H1 (cell line): ENCODE measurements around the gene MOB2. TPM values are rescaled to one million over a fixed set of nuclear protein-coding genes. Genes with fewer than 3 reads are reported as not detected.

Experiments used
- CTCF ChIA-PET: fragments of 300-600 bp; sonication (Branson Sonifier 250); formaldehyde crosslinking; loops from one replicate; lab custom pipeline; 2021; ENCODE audit not compliant: partially characterized antibody; lab: Charles Lee
- POLR2A ChIA-PET: fragments of 300-600 bp; sonication (Branson Sonifier 250); formaldehyde crosslinking; loops from one replicate; lab custom pipeline; 2021; ENCODE audit warnings: inconsistent platforms; ENCODE audit not compliant: partially characterized antibody; lab: Charles Lee
- DNase-seq, 2 experiments: peaks; one replicate each; pipeline versions ENCODE4 v3.0.0 to v3.0.0-alpha.2; 2010 to 2022; ENCODE audit warnings: low spot score in 2 of 2, low read depth in 1 of 2, mixed read lengths in 1 of 2
- FAIRE-seq: peaks from 2 replicates; lab custom pipeline; 2011; peaks lifted over from hg19 to GRCh38; lab: Jason Lieb, UNC
- H2AFZ ChIP-seq: 2 replicates; pipeline ENCODE4 v1.8.1; 2012; ENCODE audit warnings: low read length, inconsistent platforms
- H2AK5ac ChIP-seq: 2 replicates; pipeline ENCODE4 v1.6.1; 2013; ENCODE audit warnings: low read depth, low read length
- H2BK120ac ChIP-seq: replicated peaks from 2 replicates; pipeline ENCODE3; 2013; ENCODE audit warnings: low read depth, low read length, inconsistent platforms
- H2BK12ac ChIP-seq: 2 replicates; pipeline ENCODE4 v1.6.1; 2013; ENCODE audit warnings: low read depth, low read length
- H2BK15ac ChIP-seq: 2 replicates; pipeline ENCODE4 v1.6.1; 2013; ENCODE audit warnings: low read length
- H2BK20ac ChIP-seq: 2 replicates; pipeline ENCODE4 v1.6.1; 2013; ENCODE audit warnings: low read length
- H2BK5ac ChIP-seq: 2 replicates; pipeline ENCODE4 v1.6.1; 2013; ENCODE audit warnings: low read depth, low read length
- H3K14ac ChIP-seq: 2 replicates; pipeline ENCODE4 v1.6.1; 2013; ENCODE audit warnings: inconsistent platforms; ENCODE audit not compliant: insufficient read length
- H3K18ac ChIP-seq: 2 replicates; pipeline ENCODE4 v1.6.1; 2013; ENCODE audit warnings: low read length; ENCODE audit errors: extremely low read depth
- H3K23ac ChIP-seq: 2 replicates; pipeline ENCODE4 v1.6.1; 2013; ENCODE audit warnings: inconsistent platforms; ENCODE audit not compliant: insufficient read length
- H3K23me2 ChIP-seq: 2 replicates; pipeline ENCODE4 v1.6.1; 2013; ENCODE audit warnings: low read depth, low read length
- H3K27ac ChIP-seq: 2 replicates; pipeline ENCODE4 v1.6.1; 2011; ENCODE audit warnings: low read depth, low read length, inconsistent platforms
- H3K27me3 ChIP-seq, 4 experiments: replicated peaks in 1 of 4; 1 replicate in 1 of 4; 2 replicates in 3 of 4; pipeline versions ENCODE4 v1.6.1 to v1.8.1; 2011 to 2013; ENCODE audit warnings: low read length in 3 of 4, mild to moderate bottlenecking in 3 of 4, inconsistent platforms in 2 of 4, mixed read lengths in 2 of 4, moderate library complexity in 1 of 4; ENCODE audit not compliant: control insufficient read depth in 3 of 4, insufficient read depth in 3 of 4; ENCODE audit errors: extremely low read depth in 1 of 4
- H3K36me3 ChIP-seq, 4 experiments: 2 replicates each; pipeline versions ENCODE4 v1.6.1 to v1.8.1; 2011 to 2013; ENCODE audit warnings: mild to moderate bottlenecking in 4 of 4, low read length in 3 of 4, moderate library complexity in 2 of 4, control low read depth in 1 of 4, inconsistent platforms in 1 of 4; ENCODE audit not compliant: insufficient read depth in 4 of 4, control insufficient read depth in 2 of 4
- H3K4ac ChIP-seq: replicated peaks from 2 replicates; pipeline ENCODE3; 2013; ENCODE audit warnings: low read length, low read depth, mixed read lengths, inconsistent platforms; ENCODE audit not compliant: insufficient read length
- H3K4me1 ChIP-seq, 4 experiments: replicated peaks in 1 of 4; 1 replicate in 1 of 4; 2 replicates in 3 of 4; pipeline versions ENCODE4 v1.6.1 to v1.8.1; 2011 to 2013; ENCODE audit warnings: low read length in 3 of 4, inconsistent platforms in 2 of 4, mixed read lengths in 1 of 4; ENCODE audit not compliant: insufficient read depth in 4 of 4, control insufficient read depth in 3 of 4
- H3K4me2 ChIP-seq, 2 experiments: 2 replicates each; pipeline versions ENCODE4 v1.6.1 to v1.8.1; 2011 to 2013; ENCODE audit warnings: low read depth in 2 of 2, low read length in 2 of 2, control low read depth in 1 of 2, inconsistent platforms in 1 of 2, mild to moderate bottlenecking in 1 of 2; ENCODE audit not compliant: insufficient read depth in 1 of 2
- H3K4me3 ChIP-seq, 4 experiments: fragments of 200-600, 300-600 bp in 1 of 4; sonication (generic), shearing (Covaris generic), sonication (Bioruptor Twin) in 1 of 4; 2 replicates each; pipeline versions ENCODE4 v1.5.1 to v1.8.1; 2011 to 2016; ENCODE audit warnings: low read length in 4 of 4, low read depth in 3 of 4, control low read depth in 2 of 4, inconsistent platforms in 2 of 4, mild to moderate bottlenecking in 2 of 4, mixed read lengths in 1 of 4, moderate library complexity in 1 of 4; ENCODE audit not compliant: insufficient read depth in 2 of 4; ENCODE audit errors: extremely low read depth in 1 of 4
- H3K56ac ChIP-seq: replicated peaks from 2 replicates; pipeline ENCODE3; 2013; ENCODE audit warnings: low read depth, mild to moderate bottlenecking, mixed read lengths, low read length, inconsistent platforms; ENCODE audit not compliant: insufficient read length
- H3K79me1 ChIP-seq: 2 replicates; pipeline ENCODE4 v1.6.1; 2013; ENCODE audit warnings: low read depth, low read length, control low read depth
- H3K79me2 ChIP-seq, 2 experiments: 2 replicates each; pipeline versions ENCODE4 v1.6.1 to v1.8.1; 2012 to 2013; ENCODE audit warnings: low read length in 2 of 2, mild to moderate bottlenecking in 2 of 2, inconsistent platforms in 1 of 2; ENCODE audit not compliant: insufficient read depth in 2 of 2, control insufficient read depth in 1 of 2
- H3K9ac ChIP-seq, 4 experiments: replicated peaks in 1 of 4; 1 replicate in 1 of 4; 2 replicates in 3 of 4; pipeline versions ENCODE4 v1.6.1 to v1.8.1; 2011 to 2013; ENCODE audit warnings: low read depth in 3 of 4, low read length in 3 of 4, control low read depth in 2 of 4, mild to moderate bottlenecking in 2 of 4, moderate library complexity in 2 of 4, inconsistent platforms in 1 of 4; ENCODE audit errors: extremely low read depth in 1 of 4
- H3K9me3 ChIP-seq, 2 experiments: 2 replicates each; pipeline versions ENCODE4 v1.6.1 to v1.8.1; 2012 to 2013; ENCODE audit warnings: mild to moderate bottlenecking in 2 of 2, moderate library complexity in 2 of 2, control low read depth in 1 of 2, inconsistent platforms in 1 of 2, low read depth in 1 of 2, low read length in 1 of 2, mixed read lengths in 1 of 2; ENCODE audit not compliant: insufficient read depth in 2 of 2
- H4K20me1 ChIP-seq, 2 experiments: replicated peaks in 1 of 2; 2 replicates each; pipeline versions ENCODE3 to v1.8.1; 2011 to 2013; ENCODE audit warnings: inconsistent platforms in 2 of 2, low read length in 2 of 2, mild to moderate bottlenecking in 1 of 2; ENCODE audit not compliant: insufficient read depth in 2 of 2, control insufficient read depth in 1 of 2
- H4K5ac ChIP-seq: 2 replicates; pipeline ENCODE4 v1.6.1; 2013; ENCODE audit warnings: low read length, low read depth, mixed read lengths, inconsistent platforms; ENCODE audit not compliant: insufficient read length
- H4K8ac ChIP-seq: 2 replicates; pipeline ENCODE4 v1.8.0; 2013; ENCODE audit warnings: mild to moderate bottlenecking, moderate library complexity, low read length, inconsistent platforms; ENCODE audit not compliant: insufficient read depth; ENCODE audit errors: extremely low read depth
- H4K91ac ChIP-seq: replicated peaks from 2 replicates; pipeline ENCODE3; 2013; ENCODE audit warnings: low read length, mixed read lengths, inconsistent platforms; ENCODE audit not compliant: insufficient read length
- SP2 ChIP-seq: IDR thresholded peaks from 2 replicates; pipeline ENCODE4 v1.6.1; 2012; ENCODE audit warnings: mild to moderate bottlenecking, low read length, inconsistent platforms
- WGBS, 2 experiments: shearing (Covaris generic) in 1 of 2; methylation state at CpG; one replicate each; pipeline versions ENCODE4 v1.1.6 to v1.1.7; 2013 to 2015; ENCODE audit warnings: low lambda C conversion rate in 2 of 2, mixed read lengths in 2 of 2, inconsistent platforms in 1 of 2, low coverage in 1 of 2, missing lambda C conversion rate in 1 of 2; ENCODE audit not compliant: insufficient replicate concordance in 2 of 2, insufficient coverage in 1 of 2, insufficient read length in 1 of 2; ENCODE audit errors: extremely low coverage in 1 of 2, missing lambda C conversion rate in 1 of 2; 5-methylcytosine and 5-hydroxymethylcytosine counted together
- polyA plus RNA-seq, 7 experiments: library from polyadenylated mRNA; depleted of rRNA in 3 of 7; stranded (reverse) in 5 of 7; unstranded in 2 of 7; fragments of >200 nt in 5 of 7; fragments of 200-250 nt in 2 of 7; gene quantifications; 1 replicate in 5 of 7; 2 replicates in 1 of 7; 4 replicates in 1 of 7; pipeline versions ENCODE4 v1.2.1 to v1.2.3, GENCODE V29; 2011 to 2013; ENCODE audit warnings: missing spikeins in 2 of 7, mixed read lengths in 2 of 7
- total RNA-seq: library from RNA; stranded (reverse); fragmentation: NEBNext Ultra II Directional; extraction: Animal tissue kit (Norgen Biotek cat#: 25700); gene quantifications from 2 replicates; pipeline ENCODE4 v1.2.1, GENCODE V29; 2021

The MOB2 gene
- total and polyA plus RNA-seq, 2 of the 8 experiments (the other 6 are each of a cell fraction or from before 2014, with no cell fraction given) = 18.6 to 28.2 TPM

- no peak overlapping the region for H3K56ac ChIP-seq
- H3K14ac ChIP-seq = no peak overlapping the region
- no peak for DNase-seq
- no peak overlapping the region for H3K4ac ChIP-seq
- no peak overlapping the region for H2BK5ac ChIP-seq
- H3K4me1 ChIP-seq = peaks cover 0 to 9% (median 8%) of the 10 kb centered on the region in 4 experiments; a peak in 6 of 7 replicates
- no peaks in the 10 kb centered on the region for H3K27me3 ChIP-seq
- 0 out of 2 replicates have a peak overlapping the region, but pooled peaks have one; percentile 14 for H4K8ac ChIP-seq
- POLR2A ChIA-PET = interaction anchor here (0.9 kb wide), 1 partner anchor 9 kb away, joined by 3 read pairs; no protein-coding TSS in a partner anchor
- FAIRE-seq = no peak
- peaks cover 13% of the 10 kb centered on the region; the same call in 1 of the 2 replicates for H3K79me1 ChIP-seq
- CTCF ChIA-PET = interaction anchor here (0.6 to 3.8 kb wide), 43 partner anchors 9 to 439 kb away, joined by 3 to 21 read pairs (median 3); partner anchors contain the start of gene BRSK2
- H3K9me3 ChIP-seq = no peaks in the 10 kb centered on the region
- H3K79me2 ChIP-seq = peaks cover 0 to 10% of the 10 kb centered on the region in 2 experiments; a peak in 1 of 4 replicates
- no peak overlapping the region for H3K4me3 ChIP-seq
- H4K91ac ChIP-seq = peak overlapping the region; percentile 46
- WGBS, 2 experiments = 92% methylated on average over 28 of the region's 31 CpGs; no CpG with 5 or more reads in 1 of the 2 experiments
- TF ChIP-seq SP2 = no peak
- 0 out of 2 replicates have a peak overlapping the region, but pooled peaks have one; percentile 32 for H2BK20ac ChIP-seq
- H2BK15ac ChIP-seq = 0 out of 2 replicates have a peak overlapping the region, but pooled peaks have one; percentile 18
- peaks cover 10 to 21% of the 10 kb centered on the region in 2 experiments for H4K20me1 ChIP-seq
- no peak overlapping the region for H3K23ac ChIP-seq
- H3K9ac ChIP-seq = no peak overlapping the region
- peak overlapping the region; percentile 27; the same call in 1 of the 2 replicates for H2BK12ac ChIP-seq
- H4K5ac ChIP-seq = no peak overlapping the region
- H3K23me2 ChIP-seq = no peaks in the 10 kb centered on the region
- H3K18ac ChIP-seq = no peak overlapping the region
- H3K4me2 ChIP-seq = no peak overlapping the region
- H3K36me3 ChIP-seq = no peaks in the 10 kb centered on the region
- H2BK120ac ChIP-seq = no peak overlapping the region
- no peak overlapping the region for H3K27ac ChIP-seq
- H2AK5ac ChIP-seq = no peak overlapping the region
- no peak overlapping the region for H2AFZ ChIP-seq
Measured at GRCh38 chr11:1514336-1515061, 27.9 kb upstream of the MOB2 start.
